B cell (primary cell): ENCODE data around the gene MTF2.

Source experiments
- EZH2 ChIP-seq: IDR thresholded peaks from 2 replicates; pipeline ENCODE4 v1.6.1; 2012; ENCODE audit warnings: borderline replicate concordance, low read depth, mild to moderate bottlenecking, moderate library complexity, low read length; ENCODE audit not compliant: insufficient read depth, poor library complexity, severe bottlenecking
- TF ChIP-seq, protein P1 (sequence below): fragments of 200-600 bp; IDR thresholded peaks from one replicate; pipeline ENCODE4 v1.8.0; 2022; ENCODE audit warnings: antibody characterized with exemption, mild to moderate bottlenecking

DNA sequence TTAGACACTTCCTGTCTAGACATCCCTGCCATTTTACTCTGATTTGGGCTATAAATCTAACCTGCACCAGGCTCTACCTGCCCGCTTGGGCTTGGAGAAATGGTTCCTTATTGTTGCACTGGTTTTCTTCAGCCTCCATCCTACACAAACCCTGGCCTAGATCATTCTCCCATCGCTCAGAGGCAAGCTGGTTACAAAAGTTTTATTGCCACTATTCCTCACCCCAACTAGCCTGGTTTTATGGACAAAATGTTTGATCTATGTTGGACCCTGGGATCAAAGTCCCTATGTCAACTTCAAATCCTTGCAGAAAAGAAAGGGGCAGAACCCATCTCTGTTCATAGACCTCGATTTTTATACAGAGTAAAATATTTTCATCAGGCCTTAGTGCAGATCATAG, 31.5 kb upstream of the MTF2 start:
- TF ChIP-seq, protein P1, sequence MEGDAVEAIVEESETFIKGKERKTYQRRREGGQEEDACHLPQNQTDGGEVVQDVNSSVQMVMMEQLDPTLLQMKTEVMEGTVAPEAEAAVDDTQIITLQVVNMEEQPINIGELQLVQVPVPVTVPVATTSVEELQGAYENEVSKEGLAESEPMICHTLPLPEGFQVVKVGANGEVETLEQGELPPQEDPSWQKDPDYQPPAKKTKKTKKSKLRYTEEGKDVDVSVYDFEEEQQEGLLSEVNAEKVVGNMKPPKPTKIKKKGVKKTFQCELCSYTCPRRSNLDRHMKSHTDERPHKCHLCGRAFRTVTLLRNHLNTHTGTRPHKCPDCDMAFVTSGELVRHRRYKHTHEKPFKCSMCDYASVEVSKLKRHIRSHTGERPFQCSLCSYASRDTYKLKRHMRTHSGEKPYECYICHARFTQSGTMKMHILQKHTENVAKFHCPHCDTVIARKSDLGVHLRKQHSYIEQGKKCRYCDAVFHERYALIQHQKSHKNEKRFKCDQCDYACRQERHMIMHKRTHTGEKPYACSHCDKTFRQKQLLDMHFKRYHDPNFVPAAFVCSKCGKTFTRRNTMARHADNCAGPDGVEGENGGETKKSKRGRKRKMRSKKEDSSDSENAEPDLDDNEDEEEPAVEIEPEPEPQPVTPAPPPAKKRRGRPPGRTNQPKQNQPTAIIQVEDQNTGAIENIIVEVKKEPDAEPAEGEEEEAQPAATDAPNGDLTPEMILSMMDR: no peak
- TF ChIP-seq EZH2: no peak
